ENCODE results near the gene ZNF410. TPM values are rescaled to one million over a fixed set of nuclear protein-coding genes. Genes with fewer than 3 reads are reported as not detected.

ZNF410 gene
- total and polyA plus RNA-seq, 8 donors = 13.3 to 24.2 (median 15.9) TPM

DNA sequence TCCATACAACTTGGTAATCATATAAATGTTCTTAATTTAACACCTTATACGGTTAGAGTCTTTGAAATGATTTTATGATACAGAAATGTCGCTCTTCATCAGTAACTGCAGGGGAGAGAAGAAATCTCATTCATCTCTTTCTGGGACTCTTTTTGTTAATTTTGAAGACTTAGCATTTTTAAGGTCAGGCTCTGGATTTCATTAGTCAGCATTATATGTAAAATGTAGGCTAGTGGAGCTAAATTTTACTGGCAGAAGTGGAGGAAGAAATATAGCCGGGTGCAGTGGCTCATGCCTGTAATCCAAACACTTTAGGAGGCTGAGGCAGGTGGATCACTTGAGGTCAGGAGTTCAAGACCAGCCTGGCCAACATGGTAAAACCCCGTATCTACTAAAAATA is 39.7 kb upstream of the ZNF410 start:
- WGBS, 2 donors = 77 to 91% methylated on average over 4 of the region's 4 CpGs
- no peak for DNase-seq
- no peak for ATAC-seq
- Histone ChIP-seq H3K36me3 (no peaks in the 10 kb centered on the region), H3K27me3 (no peaks in the 10 kb centered on the region), H3K9me3 (no peaks in the 10 kb centered on the region), H3K27ac (no peak overlapping the region), H3K4me1 (peaks cover 0 to 3% (median 0%) of the 10 kb centered on the region in 3 donors), H3K4me3 (no peak overlapping the region)
- intact Hi-C loops (cut with DNase I) = no loop called here
- FAIRE-seq = no peak
- TF ChIP-seq CTCF (IDR thresholded peaks at IDR 0.05) = no peak

GRCh38 chr14:73851000-73851399 is 35.7 kb upstream of the ZNF410 start:
- intact Hi-C loops (cut with DNase I) = no loop called here
- Histone ChIP-seq H3K4me3 (peak overlapping the region; percentile 37 to 59 (median 52)), H3K9me3 (no peaks in the 10 kb centered on the region), H3K27me3 (no peaks in the 10 kb centered on the region), H3K36me3 (no peaks in the 10 kb centered on the region), H3K27ac (peak overlapping the region; percentile 82 to 96 (median 88)), H3K4me1 (peaks cover 0 to 3% (median 0%) of the 10 kb centered on the region in 3 donors)
- whole genome bisulfite sequencing, 2 donors = 23 to 34% methylated on average over 6 of the region's 6 CpGs
- DNase-seq = no peak
- no peak for TF ChIP-seq CTCF (IDR thresholded peaks at IDR 0.05)
- ATAC-seq = peak in 3 of 4 donors; percentile 4 to 9 (median 7)
- no peak for FAIRE-seq

DNA sequence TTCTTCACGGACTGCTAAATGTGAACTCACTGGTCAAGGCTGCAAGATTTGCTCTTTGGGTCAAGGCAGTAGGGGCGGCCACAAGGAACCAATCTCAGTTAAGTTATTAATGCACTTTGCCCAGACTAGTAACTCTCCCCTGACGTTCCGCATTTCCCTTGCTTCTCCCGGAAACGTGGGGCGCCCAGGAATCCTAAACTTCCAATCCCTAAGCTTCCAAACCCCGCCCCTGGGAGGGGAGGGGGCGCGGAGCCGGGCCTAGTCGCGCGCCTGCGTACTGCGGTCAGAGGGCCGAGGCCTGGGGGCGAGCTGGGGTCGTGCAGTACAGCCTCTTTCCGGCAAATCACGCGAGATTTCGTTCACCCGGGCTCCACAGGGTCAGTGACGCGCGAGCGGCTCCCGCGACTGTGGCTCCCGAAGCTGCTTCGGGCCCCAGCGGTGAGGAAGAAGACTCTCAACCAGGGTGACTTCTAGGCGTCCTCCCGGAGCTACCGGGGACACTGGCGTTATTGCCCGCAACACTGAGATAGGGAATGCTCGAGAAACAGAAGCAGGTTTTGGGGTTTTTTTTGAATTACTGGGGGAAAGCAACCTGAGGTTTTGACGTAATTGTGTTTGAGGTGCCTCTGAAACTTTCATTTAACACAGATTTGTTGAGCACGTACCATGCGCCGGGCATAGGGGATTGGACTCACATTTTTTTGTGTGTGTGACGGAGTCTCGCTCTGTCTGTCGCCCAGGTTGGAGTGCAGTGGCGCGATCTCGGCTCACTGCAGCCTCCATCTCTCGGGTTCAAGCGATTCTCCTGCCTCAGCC is 34.9 kb upstream of the ZNF410 start, which contains the start of gene PTGR2:
PTGR2 (plus strand) TSS at position 265 of the 816 bp plus-strand sequence. CDS start 7,032 bp downstream, outside the sequence.
- Histone ChIP-seq H3K4me1 (peaks cover 0 to 3% (median 0%) of the 10 kb centered on the region in 3 donors), H3K27me3 (no peaks in the 10 kb centered on the region), H3K36me3 (no peaks in the 10 kb centered on the region), H3K9me3 (no peaks in the 10 kb centered on the region), H3K4me3 (peak within 1 kb of the TSS; percentile 37 to 59 (median 52)), H3K27ac (peak within 1 kb of the TSS; percentile 82 to 96 (median 88))
- peak; percentile 93 to 97 (median 96) for DNase-seq
- intact Hi-C loops (cut with DNase I) = no loop called here
- peak; percentile 95 to 97 (median 97) for ATAC-seq
- peak in 2 of 4 donors; percentile 8 to 16 for TF ChIP-seq CTCF (IDR thresholded peaks at IDR 0.05)
- WGBS, 2 donors = 0 to 1% methylated on average over 51 of the region's 51 CpGs
- FAIRE-seq = no peak

DNA sequence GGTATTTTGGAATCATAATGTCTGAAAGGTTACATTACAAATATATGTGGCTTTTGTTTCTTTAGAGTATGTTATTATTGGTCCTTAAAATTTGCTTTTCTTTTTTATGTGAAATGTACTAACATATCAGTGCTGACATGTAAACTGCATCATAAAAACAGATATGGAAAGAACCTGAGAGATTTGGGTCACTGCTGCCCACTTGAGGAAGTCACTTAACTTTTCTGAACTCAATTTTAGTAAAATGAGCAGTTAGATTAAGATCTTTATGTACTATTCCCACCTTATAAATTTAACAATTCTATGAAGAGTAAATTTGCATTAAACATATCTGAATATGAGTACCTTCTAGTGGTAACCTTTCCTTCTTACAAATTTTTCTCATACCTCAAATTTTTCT is 27.5 kb upstream of the ZNF410 start:
- no peaks in the 10 kb centered on the region for H3K4me1 ChIP-seq
- H3K36me3 ChIP-seq = peaks cover 0 to 3% (median 0%) of the 10 kb centered on the region in 3 donors
- ATAC-seq (no peak), FAIRE-seq (no peak), DNase-seq (no peak)
- H3K9me3 ChIP-seq = no peaks in the 10 kb centered on the region
- intact Hi-C loops (cut with DNase I) = no loop called here
- no peak overlapping the region for H3K4me3 ChIP-seq
- no peak overlapping the region for H3K27ac ChIP-seq
- H3K27me3 ChIP-seq = no peaks in the 10 kb centered on the region
- TF ChIP-seq CTCF (IDR thresholded peaks at IDR 0.05) = no peak

DNA sequence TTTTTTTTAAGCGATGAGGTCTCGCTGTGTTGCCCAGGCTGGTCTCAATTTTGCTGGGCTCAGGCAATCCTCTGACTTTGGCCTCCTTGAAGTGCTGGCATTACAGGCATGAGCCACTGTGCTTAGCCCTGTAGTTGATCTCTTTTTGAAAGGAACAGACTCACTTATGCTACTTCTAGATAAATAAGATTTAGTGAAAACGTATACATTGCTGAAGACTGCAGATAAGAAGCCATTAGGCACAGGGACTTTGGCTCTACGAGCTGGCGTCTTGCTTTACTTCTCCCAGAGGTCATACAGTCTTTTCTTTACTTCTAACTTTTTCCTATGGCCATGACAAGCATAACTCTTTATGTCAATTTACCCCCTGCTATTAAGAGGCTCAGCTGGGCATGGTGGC is 25.6 kb upstream of the ZNF410 start:
- no peak for DNase-seq
- intact Hi-C loops (cut with DNase I) = no loop called here
- no peaks in the 10 kb centered on the region for H3K4me1 ChIP-seq
- ATAC-seq = no peak
- H3K36me3 ChIP-seq = peaks cover 0 to 3% (median 0%) of the 10 kb centered on the region in 3 donors
- TF ChIP-seq CTCF (IDR thresholded peaks at IDR 0.05) = no peak
- no peak overlapping the region for H3K4me3 ChIP-seq
- WGBS, 2 donors = 82 to 95% methylated on average over 5 of the region's 5 CpGs
- H3K9me3 ChIP-seq = no peaks in the 10 kb centered on the region
- no peaks in the 10 kb centered on the region for H3K27me3 ChIP-seq
- H3K27ac ChIP-seq = no peak overlapping the region
- FAIRE-seq = no peak

Data from pancreas (tissue), 10 donors.